ENCODE measurements around the gene HOXB3.

GRCh38 chr17:48510381-48510760 is 79.7 kb downstream of the HOXB3 start:
- TF ChIP-seq ZFX (IDR thresholded peaks at IDR 0.05) = no peak
- TF ChIP-seq, protein P1, sequence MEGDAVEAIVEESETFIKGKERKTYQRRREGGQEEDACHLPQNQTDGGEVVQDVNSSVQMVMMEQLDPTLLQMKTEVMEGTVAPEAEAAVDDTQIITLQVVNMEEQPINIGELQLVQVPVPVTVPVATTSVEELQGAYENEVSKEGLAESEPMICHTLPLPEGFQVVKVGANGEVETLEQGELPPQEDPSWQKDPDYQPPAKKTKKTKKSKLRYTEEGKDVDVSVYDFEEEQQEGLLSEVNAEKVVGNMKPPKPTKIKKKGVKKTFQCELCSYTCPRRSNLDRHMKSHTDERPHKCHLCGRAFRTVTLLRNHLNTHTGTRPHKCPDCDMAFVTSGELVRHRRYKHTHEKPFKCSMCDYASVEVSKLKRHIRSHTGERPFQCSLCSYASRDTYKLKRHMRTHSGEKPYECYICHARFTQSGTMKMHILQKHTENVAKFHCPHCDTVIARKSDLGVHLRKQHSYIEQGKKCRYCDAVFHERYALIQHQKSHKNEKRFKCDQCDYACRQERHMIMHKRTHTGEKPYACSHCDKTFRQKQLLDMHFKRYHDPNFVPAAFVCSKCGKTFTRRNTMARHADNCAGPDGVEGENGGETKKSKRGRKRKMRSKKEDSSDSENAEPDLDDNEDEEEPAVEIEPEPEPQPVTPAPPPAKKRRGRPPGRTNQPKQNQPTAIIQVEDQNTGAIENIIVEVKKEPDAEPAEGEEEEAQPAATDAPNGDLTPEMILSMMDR (conservative IDR thresholded peaks at IDR 0.05) = no peak
